TTC549 (cell line): ENCODE measurements around the gene DDX10.

ENCODE experiments used
- FAIRE-seq: peaks from 2 replicates; lab custom pipeline; 2012; peaks lifted over from hg19 to GRCh38; lab: Jason Lieb, UNC

Gene DDX10

GRCh38 chr11:108909921-108910320 lies 245.1 kb downstream of the DDX10 start:
- FAIRE-seq = no peak

GRCh38 chr11:108912581-108912980 lies 247.7 kb downstream of the DDX10 start:
- FAIRE-seq = no peak

- FAIRE-seq = no peak
Measured at GRCh38 chr11:108913204-108913603, 248.3 kb downstream of the DDX10 start.

- no peak for FAIRE-seq
Measured at GRCh38 chr11:108914211-108914610, 249.3 kb downstream of the DDX10 start.

- no peak for FAIRE-seq
Measured at GRCh38 chr11:108914981-108915380, 250.1 kb downstream of the DDX10 start.

GRCh38 chr11:108915666-108916065 lies 250.8 kb downstream of the DDX10 start:
- FAIRE-seq = peak; percentile 15

GRCh38 chr11:108916290-108916689 lies 251.4 kb downstream of the DDX10 start:
- FAIRE-seq = no peak

- FAIRE-seq = no peak
Measured at GRCh38 chr11:108916935-108917334, 252.1 kb downstream of the DDX10 start.

GRCh38 chr11:108921211-108921610 lies 256.3 kb downstream of the DDX10 start:
- no peak for FAIRE-seq

- FAIRE-seq = no peak
Measured at GRCh38 chr11:108922241-108922640, 257.4 kb downstream of the DDX10 start.

- no peak for FAIRE-seq
Measured at GRCh38 chr11:108923413-108923812, 258.5 kb downstream of the DDX10 start.

GRCh38 chr11:108926171-108926840 lies 261.4 kb downstream of the DDX10 start:
- no peak for FAIRE-seq

- no peak for FAIRE-seq
Measured at GRCh38 chr11:108926841-108927577, 262.1 kb downstream of the DDX10 start.

GRCh38 chr11:108927791-108928545 lies 263.1 kb downstream of the DDX10 start:
- FAIRE-seq = no peak

- FAIRE-seq = no peak
Measured at GRCh38 chr11:108929241-108929640, 264.4 kb downstream of the DDX10 start.

- no peak for FAIRE-seq
Measured at GRCh38 chr11:108931168-108931567, 266.3 kb downstream of the DDX10 start.

- no peak for FAIRE-seq
Measured at GRCh38 chr11:108933630-108934029, 268.8 kb downstream of the DDX10 start.

- no peak for FAIRE-seq
Measured at GRCh38 chr11:108934289-108934688, 269.4 kb downstream of the DDX10 start.

GRCh38 chr11:108934696-108935095 lies 269.8 kb downstream of the DDX10 start:
- FAIRE-seq = no peak

GRCh38 chr11:108937746-108938145 lies 272.9 kb downstream of the DDX10 start:
- FAIRE-seq = no peak

GRCh38 chr11:108938604-108939003 lies 273.7 kb downstream of the DDX10 start:
- FAIRE-seq = no peak

GRCh38 chr11:108939135-108939534 lies 274.3 kb downstream of the DDX10 start:
- FAIRE-seq = no peak

- no peak for FAIRE-seq
Measured at GRCh38 chr11:108943853-108944252, 279.0 kb downstream of the DDX10 start.
